Measurements from ENCODE around the gene RABAC1. TPM values are rescaled to one million over a fixed set of nuclear protein-coding genes. Genes with fewer than 3 reads are reported as not detected.

Gene RABAC1
- total RNA-seq, 4 donors from 2014 or later = 138 to 359 (median 241) TPM

- H3K9me3 ChIP-seq = no peaks in the 10 kb centered on the region
- 62 to 66% methylated on average over 25 to 26 of the region's 26 CpGs for WGBS, 2 donors
- no peak overlapping the region for H3K4me3 ChIP-seq (replicated peaks in 1 of 3)
- H3K27me3 ChIP-seq = no peaks in the 10 kb centered on the region
- DNase-seq = no peak
- TF ChIP-seq POLR2A (IDR thresholded peaks at IDR 0.05) = no peak
- no peak for TF ChIP-seq CTCF (IDR thresholded peaks at IDR 0.05)
- intact Hi-C loops (cut with DNase I) = no loop called here
- H3K27ac ChIP-seq = no peak overlapping the region
- no peaks in the 10 kb centered on the region for H3K36me3 ChIP-seq
- no peaks in the 10 kb centered on the region for H3K4me1 ChIP-seq
Observed at GRCh38 chr19:41967054-41967783, 8.1 kb upstream of the RABAC1 start.

DNA sequence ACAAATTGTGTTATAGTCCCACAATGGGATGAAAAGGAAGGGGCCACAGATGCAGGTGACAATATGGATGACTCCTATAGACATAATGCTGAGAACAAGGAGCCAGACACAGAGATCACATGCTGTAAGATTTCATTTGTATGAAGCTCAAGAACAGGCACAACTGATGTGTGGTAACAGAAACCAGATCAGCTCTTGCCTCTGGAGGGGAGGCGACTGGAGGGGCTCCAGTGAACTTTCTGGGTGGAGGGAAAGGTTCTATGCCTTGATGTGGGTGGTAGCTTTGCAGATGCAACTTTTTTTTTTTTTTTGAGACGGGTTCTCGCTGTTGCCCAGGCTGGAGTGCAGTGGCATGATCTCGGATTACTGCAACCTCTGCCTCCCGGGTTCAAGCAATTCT is 6.0 kb upstream of the RABAC1 start:
- no peaks in the 10 kb centered on the region for H3K36me3 ChIP-seq
- DNase-seq = no peak
- intact Hi-C loops (cut with DNase I) = no loop called here
- H3K4me3 ChIP-seq (replicated peaks in 1 of 3) = no peak overlapping the region
- H3K27me3 ChIP-seq = no peaks in the 10 kb centered on the region
- no peak for TF ChIP-seq POLR2A (IDR thresholded peaks at IDR 0.05)
- no peak for TF ChIP-seq CTCF (IDR thresholded peaks at IDR 0.05)
- no peaks in the 10 kb centered on the region for H3K9me3 ChIP-seq
- 62 to 71% methylated on average over 5 of the region's 5 CpGs for WGBS, 2 donors
- no peak overlapping the region for H3K27ac ChIP-seq
- H3K4me1 ChIP-seq = no peaks in the 10 kb centered on the region

- no peaks in the 10 kb centered on the region for H3K27me3 ChIP-seq
- TF ChIP-seq POLR2A (IDR thresholded peaks at IDR 0.05) (no peak), CTCF (IDR thresholded peaks at IDR 0.05) (no peak)
- no peak for DNase-seq
- H3K9me3 ChIP-seq = no peaks in the 10 kb centered on the region
- no peak overlapping the region for H3K4me3 ChIP-seq (replicated peaks in 1 of 3)
- intact Hi-C loops (cut with DNase I) = no loop called here
- H3K4me1 ChIP-seq = peaks cover 6 to 13% of the 10 kb centered on the region in 2 donors
- H3K36me3 ChIP-seq = peaks cover 6 to 9% of the 10 kb centered on the region in 2 donors
- 96 to 97% methylated on average over 5 of the region's 5 CpGs for WGBS, 2 donors
- H3K27ac ChIP-seq = no peak overlapping the region
Observed at GRCh38 chr19:41960973-41961372, 1.9 kb upstream of the RABAC1 start.

GRCh38 chr19:41958367-41959055 is 610 bp downstream of the RABAC1 start:
- intact Hi-C loops (cut with DNase I) = loop anchor here (5.0 kb wide), 1 partner anchor 96 kb away; the partner anchor contains the start of gene RPS19
- 2 to 3% methylated on average over 16 to 25 of the region's 43 CpGs for WGBS, 2 donors

More at GRCh38 chr19:41958367-41959055, 610 bp downstream of the RABAC1 start:
- Histone ChIP-seq H3K9me3 (no peaks in the 10 kb centered on the region), H3K4me3 (replicated peaks in 1 of 3) (peak overlapping the region; percentile 66 to 91 (median 87)), H3K27ac (peak overlapping the region; percentile 70 to 92 (median 89)), H3K4me1 (peaks cover 6 to 13% of the 10 kb centered on the region in 2 donors), H3K36me3 (peaks cover 6 to 10% of the 10 kb centered on the region in 2 donors), H3K27me3 (no peaks in the 10 kb centered on the region)
- peak; percentile 89 to 91 for DNase-seq
- TF ChIP-seq CTCF (IDR thresholded peaks at IDR 0.05) = no peak
- peak in 1 of 2 donors; percentile 63 for TF ChIP-seq POLR2A (IDR thresholded peaks at IDR 0.05)
